BLaER1 (cell line): ENCODE results near the gene CTU1.

Source experiments
- H3K27ac ChIP-seq: shearing (Covaris generic); formaldehyde crosslinking; 2 replicates; pipeline ENCODE4 v1.8.1; 2022
- H3K27me3 ChIP-seq: shearing (Covaris generic); formaldehyde crosslinking; 2 replicates; pipeline ENCODE4 v1.8.1; 2022
- H3K36me3 ChIP-seq: shearing (Covaris generic); formaldehyde crosslinking; 2 replicates; pipeline ENCODE4 v1.8.1; 2022
- H3K4me1 ChIP-seq: shearing (Covaris generic); formaldehyde crosslinking; 2 replicates; pipeline ENCODE4 v1.8.1; 2022
- H3K4me2 ChIP-seq: shearing (Covaris generic); formaldehyde crosslinking; 2 replicates; pipeline ENCODE4 v1.8.1; 2022
- H3K4me3 ChIP-seq: shearing (Covaris generic); formaldehyde crosslinking; 2 replicates; pipeline ENCODE4 v1.8.1; 2022
- H3K9ac ChIP-seq: shearing (Covaris generic); formaldehyde crosslinking; 2 replicates; pipeline ENCODE4 v1.8.1; 2022
- H3K9me3 ChIP-seq: shearing (Covaris generic); formaldehyde crosslinking; 2 replicates; pipeline ENCODE4 v1.8.1; 2022
- H4K20me1 ChIP-seq: shearing (Covaris generic); formaldehyde crosslinking; 2 replicates; pipeline ENCODE4 v1.8.1; 2022
- Cebpa-rat ChIP-seq: shearing (Covaris generic); IDR thresholded peaks from 2 replicates; pipeline ENCODE4 v1.8.1; 2022

The CTU1 gene

GRCh38 chr19:51076631-51077213, 31.5 kb downstream of the CTU1 start:
- Histone ChIP-seq H3K4me2 (no peak overlapping the region), H3K4me3 (no peak overlapping the region), H3K36me3 (peaks cover 38% of the 10 kb centered on the region; the same call in 1 of the 2 replicates), H4K20me1 (no peaks in the 10 kb centered on the region), H3K27me3 (no peaks in the 10 kb centered on the region), H3K4me1 (no peaks in the 10 kb centered on the region), H3K9ac (no peak overlapping the region), H3K27ac (no peak overlapping the region), H3K9me3 (peaks cover 18% of the 10 kb centered on the region)
- no peak for TF ChIP-seq Cebpa-rat

GRCh38 chr19:51075998-51076397, 32.2 kb downstream of the CTU1 start:
- Histone ChIP-seq H3K27ac (no peak overlapping the region), H3K4me3 (no peak overlapping the region), H3K9ac (no peak overlapping the region), H4K20me1 (no peaks in the 10 kb centered on the region), H3K4me2 (no peak overlapping the region), H3K36me3 (peaks cover 32% of the 10 kb centered on the region; the same call in 1 of the 2 replicates), H3K4me1 (no peaks in the 10 kb centered on the region), H3K9me3 (peaks cover 18% of the 10 kb centered on the region), H3K27me3 (no peaks in the 10 kb centered on the region)
- no peak for TF ChIP-seq Cebpa-rat

GRCh38 chr19:51071095-51071405, 37.2 kb downstream of the CTU1 start:
- Histone ChIP-seq H3K27ac (no peak overlapping the region), H3K4me2 (no peak overlapping the region), H4K20me1 (no peaks in the 10 kb centered on the region), H3K4me3 (no peak overlapping the region), H3K4me1 (no peaks in the 10 kb centered on the region), H3K9ac (no peak overlapping the region), H3K36me3 (0 out of 2 replicates have a peak, but pooled peaks cover under 1% of the 10 kb centered on the region), H3K27me3 (no peaks in the 10 kb centered on the region), H3K9me3 (peaks cover 18% of the 10 kb centered on the region)
- TF ChIP-seq Cebpa-rat, result no peak

- Histone ChIP-seq H3K9ac (no peak overlapping the region), H3K4me1 (no peaks in the 10 kb centered on the region), H4K20me1 (no peaks in the 10 kb centered on the region), H3K4me3 (no peak overlapping the region), H3K9me3 (peaks cover 18% of the 10 kb centered on the region), H3K36me3 (no peaks in the 10 kb centered on the region), H3K27ac (no peak overlapping the region), H3K27me3 (no peaks in the 10 kb centered on the region), H3K4me2 (no peak overlapping the region)
- TF ChIP-seq Cebpa-rat, result no peak
These were observed 37.7 kb downstream of the CTU1 start for GRCh38 chr19:51070334-51071094.

- no peaks in the 10 kb centered on the region for H3K4me1 ChIP-seq
- no peaks in the 10 kb centered on the region for H3K27me3 ChIP-seq
- no peak overlapping the region for H3K4me3 ChIP-seq
- no peak overlapping the region for H3K4me2 ChIP-seq
- H3K9ac ChIP-seq, result no peak overlapping the region
- H3K9me3 ChIP-seq, result no peaks in the 10 kb centered on the region
- no peaks in the 10 kb centered on the region for H3K36me3 ChIP-seq
- no peaks in the 10 kb centered on the region for H4K20me1 ChIP-seq
- TF ChIP-seq Cebpa-rat, result no peak
- no peak overlapping the region for H3K27ac ChIP-seq
These were observed 41.6 kb downstream of the CTU1 start for GRCh38 chr19:51066393-51067186.

GRCh38 chr19:51065221-51065960, 42.8 kb downstream of the CTU1 start:
- no peaks in the 10 kb centered on the region for H4K20me1 ChIP-seq
- H3K27ac ChIP-seq, result no peak overlapping the region
- TF ChIP-seq Cebpa-rat, result no peak
- H3K4me2 ChIP-seq, result peak overlapping the region; percentile 55
- peak overlapping the region; percentile 55 for H3K4me3 ChIP-seq
- H3K27me3 ChIP-seq, result no peaks in the 10 kb centered on the region
- no peaks in the 10 kb centered on the region for H3K36me3 ChIP-seq
- no peak overlapping the region for H3K9ac ChIP-seq
- no peaks in the 10 kb centered on the region for H3K9me3 ChIP-seq
- no peaks in the 10 kb centered on the region for H3K4me1 ChIP-seq

GRCh38 chr19:51064534-51065220, 43.5 kb downstream of the CTU1 start, which contains the start of gene KLK13:
Gene KLK13, minus strand, starts transcription at chr19:51065092. Its CDS starts 25 bp downstream, at chr19:51065067.
- Histone ChIP-seq H3K9ac (no peak within 1 kb of the TSS), H3K9me3 (no peaks in the 10 kb centered on the region), H3K27me3 (no peaks in the 10 kb centered on the region), H4K20me1 (no peaks in the 10 kb centered on the region), H3K4me2 (peak within 1 kb of the TSS; percentile 55), H3K27ac (no peak within 1 kb of the TSS), H3K4me1 (no peaks in the 10 kb centered on the region), H3K4me3 (peak within 1 kb of the TSS; percentile 55), H3K36me3 (no peaks in the 10 kb centered on the region)
- TF ChIP-seq Cebpa-rat, result no peak

GRCh38 chr19:51063664-51064063, 44.5 kb downstream of the CTU1 start:
- no peaks in the 10 kb centered on the region for H3K4me1 ChIP-seq
- no peak overlapping the region for H3K4me3 ChIP-seq
- H3K27me3 ChIP-seq, result no peaks in the 10 kb centered on the region
- no peak overlapping the region for H3K9ac ChIP-seq
- no peaks in the 10 kb centered on the region for H3K9me3 ChIP-seq
- no peak for TF ChIP-seq Cebpa-rat
- H3K36me3 ChIP-seq, result no peaks in the 10 kb centered on the region
- no peak overlapping the region for H3K4me2 ChIP-seq
- no peak overlapping the region for H3K27ac ChIP-seq
- no peaks in the 10 kb centered on the region for H4K20me1 ChIP-seq

- no peaks in the 10 kb centered on the region for H3K36me3 ChIP-seq
- TF ChIP-seq Cebpa-rat, result no peak
- no peaks in the 10 kb centered on the region for H3K4me1 ChIP-seq
- no peak overlapping the region for H3K9ac ChIP-seq
- no peak overlapping the region for H3K27ac ChIP-seq
- no peak overlapping the region for H3K4me3 ChIP-seq
- H3K9me3 ChIP-seq, result no peaks in the 10 kb centered on the region
- H3K27me3 ChIP-seq, result no peaks in the 10 kb centered on the region
- no peaks in the 10 kb centered on the region for H4K20me1 ChIP-seq
- H3K4me2 ChIP-seq, result no peak overlapping the region
These were observed 47.2 kb downstream of the CTU1 start for GRCh38 chr19:51060973-51061372.
